ENCODE measurements around the gene GLI1.
"Not testable (repeated sequence)": the region's sequence is repeated elsewhere in the genome, so short reads cannot be mapped to it uniquely, and the experiment has no call there.

Gene GLI1

DNA sequence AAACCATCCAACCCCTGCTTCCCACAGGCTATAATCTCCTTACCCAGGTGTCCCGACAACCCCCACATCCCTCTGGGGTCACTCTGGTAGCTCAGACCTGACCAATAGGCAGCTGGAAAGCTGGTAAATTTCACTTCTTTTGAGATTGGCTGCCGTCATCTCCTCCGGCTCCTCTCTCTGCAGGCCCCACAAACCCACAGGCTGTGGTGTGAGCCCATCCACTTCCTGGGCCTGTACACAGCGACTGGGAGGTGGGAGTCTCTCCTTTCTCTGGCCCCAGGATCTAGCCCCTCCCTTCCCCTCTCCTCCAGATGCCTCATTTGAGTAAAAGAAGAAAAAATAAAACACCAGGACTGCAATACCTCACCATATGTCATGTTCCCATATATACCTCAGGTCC, 24.3 kb upstream of the GLI1 start:
- no peak for DNase-seq (ENCODE audit: low spot score)
- Histone ChIP-seq H3K14ac (ENCODE audit: low read length) (no peak overlapping the region), H3K4me3 (ENCODE audit: low read length in 2 of 2) (no peak overlapping the region), H3K36me3 (replicated peaks in 1 of 2; ENCODE audit: control insufficient read depth in 2 of 2, insufficient read depth in 2 of 2, low read length in 2 of 2) (no peaks in the 10 kb centered on the region), H3K27me3 (ENCODE audit: control insufficient read depth in 3 of 3, insufficient read depth in 3 of 3, low read depth in 1 of 3, low read length in 3 of 3) (no peaks in the 10 kb centered on the region), H2BK15ac (ENCODE audit: low read length) (no peak overlapping the region), H3K27ac (replicated peaks; ENCODE audit: low read length) (no peak overlapping the region), H3K4me2 (ENCODE audit: insufficient read depth, low read length, poor library complexity, severe bottlenecking) (no peak overlapping the region), H3K79me1 (ENCODE audit: low read depth, low read length) (no peaks in the 10 kb centered on the region), H3K9me3 (replicated peaks in 1 of 2; ENCODE audit: control insufficient read depth in 2 of 2, insufficient read depth in 1 of 2, low read depth in 1 of 2, low read length in 2 of 2) (no peaks in the 10 kb centered on the region), H2BK12ac (ENCODE audit: low read length) (no peak overlapping the region), H3K4ac (ENCODE audit: low read length) (no peak overlapping the region), H4K8ac (ENCODE audit: low read depth, low read length) (no peak overlapping the region), H2BK5ac (ENCODE audit: low read length) (no peak overlapping the region), H2AFZ (ENCODE audit: low read length) (peak overlapping the region; percentile 20), H4K91ac (ENCODE audit: low read depth, low read length, poor library complexity) (no peak overlapping the region), H3K9ac (ENCODE audit: low read depth, low read length, poor library complexity) (no peak overlapping the region), H3K18ac (ENCODE audit: low read length) (no peak overlapping the region), H3K4me1 (ENCODE audit: control insufficient read depth in 2 of 2, insufficient read depth in 1 of 2, low read depth in 1 of 2, low read length in 2 of 2) (no peaks in the 10 kb centered on the region), H2AK5ac (ENCODE audit: low read depth, low read length) (no peak overlapping the region), H3K23ac (ENCODE audit: low read depth, low read length, poor library complexity) (no peak overlapping the region), H2BK120ac (ENCODE audit: low read depth, low read length) (no peak overlapping the region)
- no CpG with 5 or more reads among the region's 4 CpGs for WGBS, 2 donors (ENCODE audit: extremely low coverage in 2 of 2, insufficient read length in 2 of 2, insufficient replicate concordance in 1 of 2)

- no peak overlapping the region for H2AFZ ChIP-seq (ENCODE audit: low read length)
- no peak overlapping the region for H3K4me2 ChIP-seq (ENCODE audit: insufficient read depth, low read length, poor library complexity, severe bottlenecking)
- H2AK5ac ChIP-seq (ENCODE audit: low read depth, low read length): no peak overlapping the region
- H2BK15ac ChIP-seq (ENCODE audit: low read length): no peak overlapping the region
- H4K8ac ChIP-seq (ENCODE audit: low read depth, low read length): no peak overlapping the region
- H2BK120ac ChIP-seq (ENCODE audit: low read depth, low read length): no peak overlapping the region
- no peak overlapping the region for H3K4me3 ChIP-seq (ENCODE audit: low read length in 2 of 2)
- H3K27me3 ChIP-seq (ENCODE audit: control insufficient read depth in 3 of 3, insufficient read depth in 3 of 3, low read depth in 1 of 3, low read length in 3 of 3): no peaks in the 10 kb centered on the region
- no peaks in the 10 kb centered on the region for H3K79me1 ChIP-seq (ENCODE audit: low read depth, low read length)
- H3K18ac ChIP-seq (ENCODE audit: low read length): no peak overlapping the region
- peaks cover 0 to 2% of the 10 kb centered on the region in 2 donors for H3K9me3 ChIP-seq (replicated peaks in 1 of 2; ENCODE audit: control insufficient read depth in 2 of 2, insufficient read depth in 1 of 2, low read depth in 1 of 2, low read length in 2 of 2)
- no peaks in the 10 kb centered on the region for H3K36me3 ChIP-seq (replicated peaks in 1 of 2; ENCODE audit: control insufficient read depth in 2 of 2, insufficient read depth in 2 of 2, low read length in 2 of 2)
- DNase-seq (ENCODE audit: low spot score): no peak
- H3K27ac ChIP-seq (replicated peaks; ENCODE audit: low read length): no peak overlapping the region
- no peak overlapping the region for H3K4ac ChIP-seq (ENCODE audit: low read length)
- H2BK12ac ChIP-seq (ENCODE audit: low read length): no peak overlapping the region
- no peaks in the 10 kb centered on the region for H3K4me1 ChIP-seq (ENCODE audit: control insufficient read depth in 2 of 2, insufficient read depth in 1 of 2, low read depth in 1 of 2, low read length in 2 of 2)
- H4K91ac ChIP-seq (ENCODE audit: low read depth, low read length, poor library complexity): no peak overlapping the region
- H3K14ac ChIP-seq (ENCODE audit: low read length): no peak overlapping the region
- H3K9ac ChIP-seq (ENCODE audit: low read depth, low read length, poor library complexity): no peak overlapping the region
- H2BK5ac ChIP-seq (ENCODE audit: low read length): no peak overlapping the region
- WGBS, 2 donors (ENCODE audit: extremely low coverage in 2 of 2, insufficient read length in 2 of 2, insufficient replicate concordance in 1 of 2): no CpG with 5 or more reads among the region's 1 CpG
- no peak overlapping the region for H3K23ac ChIP-seq (ENCODE audit: low read depth, low read length, poor library complexity)
These were observed 21.2 kb upstream of the GLI1 start for GRCh38 chr12:57438400-57438799.

DNA sequence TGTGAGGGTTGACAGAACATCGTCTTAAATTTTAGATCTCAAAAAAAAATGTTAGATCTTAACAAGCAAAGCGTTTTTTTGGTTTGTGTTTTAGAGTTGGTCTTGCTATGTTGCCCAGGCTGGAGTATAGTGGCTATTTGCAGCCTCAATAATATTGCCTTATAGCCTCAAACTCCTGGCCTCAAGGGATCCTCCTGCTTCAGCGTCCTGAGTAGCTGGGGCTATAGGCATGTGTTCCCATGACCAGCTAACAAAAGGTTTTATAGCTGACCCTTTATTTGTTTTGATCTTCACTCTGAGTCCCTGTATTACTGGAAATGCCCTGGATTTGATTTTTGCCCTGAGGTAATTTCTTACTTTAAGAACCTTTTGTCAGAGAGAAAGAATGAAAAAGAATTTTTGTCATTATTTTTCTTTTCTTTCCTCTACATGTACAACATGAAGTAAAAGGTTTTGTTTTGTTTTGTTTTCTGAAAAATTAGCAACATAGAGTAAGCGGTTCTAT, 19.8 kb upstream of the GLI1 start:
- H3K14ac ChIP-seq (ENCODE audit: low read length): no peak overlapping the region
- no peaks in the 10 kb centered on the region for H3K79me1 ChIP-seq (ENCODE audit: low read depth, low read length)
- H2AFZ ChIP-seq (ENCODE audit: low read length): no peak overlapping the region
- H3K36me3 ChIP-seq (replicated peaks in 1 of 2; ENCODE audit: control insufficient read depth in 2 of 2, insufficient read depth in 2 of 2, low read length in 2 of 2): no peaks in the 10 kb centered on the region
- H3K9me3 ChIP-seq (replicated peaks in 1 of 2; ENCODE audit: control insufficient read depth in 2 of 2, insufficient read depth in 1 of 2, low read depth in 1 of 2, low read length in 2 of 2): peaks cover 0 to 2% of the 10 kb centered on the region in 2 donors
- no peak overlapping the region for H2BK15ac ChIP-seq (ENCODE audit: low read length)
- no peak overlapping the region for H2AK5ac ChIP-seq (ENCODE audit: low read depth, low read length)
- H3K9ac ChIP-seq (ENCODE audit: low read depth, low read length, poor library complexity): no peak overlapping the region
- no peak for DNase-seq (ENCODE audit: low spot score)
- H3K4me3 ChIP-seq (ENCODE audit: low read length in 2 of 2): no peak overlapping the region
- H3K27me3 ChIP-seq (ENCODE audit: control insufficient read depth in 3 of 3, insufficient read depth in 3 of 3, low read depth in 1 of 3, low read length in 3 of 3): no peaks in the 10 kb centered on the region
- no peak overlapping the region for H2BK12ac ChIP-seq (ENCODE audit: low read length)
- H2BK5ac ChIP-seq (ENCODE audit: low read length): no peak overlapping the region
- WGBS, 2 donors (ENCODE audit: extremely low coverage in 2 of 2, insufficient read length in 2 of 2, insufficient replicate concordance in 1 of 2): no CpG with 5 or more reads among the region's 4 CpGs
- no peak overlapping the region for H3K4me2 ChIP-seq (ENCODE audit: insufficient read depth, low read length, poor library complexity, severe bottlenecking)
- no peak overlapping the region for H3K18ac ChIP-seq (ENCODE audit: low read length)
- H3K27ac ChIP-seq (replicated peaks; ENCODE audit: low read length): no peak overlapping the region
- no peak overlapping the region for H3K4ac ChIP-seq (ENCODE audit: low read length)
- H3K4me1 ChIP-seq (ENCODE audit: control insufficient read depth in 2 of 2, insufficient read depth in 1 of 2, low read depth in 1 of 2, low read length in 2 of 2): no peaks in the 10 kb centered on the region
- H2BK120ac ChIP-seq (ENCODE audit: low read depth, low read length): no peak overlapping the region
- H4K8ac ChIP-seq (ENCODE audit: low read depth, low read length): no peak overlapping the region
- H4K91ac ChIP-seq (ENCODE audit: low read depth, low read length, poor library complexity): no peak overlapping the region
- no peak overlapping the region for H3K23ac ChIP-seq (ENCODE audit: low read depth, low read length, poor library complexity)

DNA sequence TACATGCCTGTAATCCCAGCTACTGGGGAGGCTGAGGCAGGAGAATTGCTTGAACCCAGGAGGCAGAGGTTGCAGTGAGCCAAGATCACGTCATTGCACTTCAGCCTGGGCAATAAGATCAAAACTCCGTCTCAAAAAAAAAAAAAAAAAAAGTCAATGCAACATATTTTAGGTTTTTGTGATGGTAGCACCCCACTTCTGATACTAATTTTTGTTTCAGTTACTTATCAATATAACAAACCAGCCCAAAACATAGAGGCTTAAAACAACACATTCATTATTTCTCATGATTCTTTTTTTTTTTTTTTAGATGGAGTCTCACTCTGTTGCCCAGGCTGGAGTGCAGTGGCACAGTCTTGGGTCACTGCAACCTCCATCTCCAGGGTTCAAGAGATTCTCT, 18.2 kb upstream of the GLI1 start:
- not testable (repeated sequence) for H3K4me2 ChIP-seq (ENCODE audit: insufficient read depth, low read length, poor library complexity, severe bottlenecking); H2BK15ac ChIP-seq (ENCODE audit: low read length); H4K91ac ChIP-seq (ENCODE audit: low read depth, low read length, poor library complexity); H2BK120ac ChIP-seq (ENCODE audit: low read depth, low read length); H4K8ac ChIP-seq (ENCODE audit: low read depth, low read length); H2AFZ ChIP-seq (ENCODE audit: low read length); H3K9ac ChIP-seq (ENCODE audit: low read depth, low read length, poor library complexity); H2BK5ac ChIP-seq (ENCODE audit: low read length); H3K79me1 ChIP-seq (ENCODE audit: low read depth, low read length); H3K36me3 ChIP-seq (replicated peaks in 1 of 2; ENCODE audit: control insufficient read depth in 2 of 2, insufficient read depth in 2 of 2, low read length in 2 of 2); H3K4me1 ChIP-seq (ENCODE audit: control insufficient read depth in 2 of 2, insufficient read depth in 1 of 2, low read depth in 1 of 2, low read length in 2 of 2); H3K23ac ChIP-seq (ENCODE audit: low read depth, low read length, poor library complexity); H2AK5ac ChIP-seq (ENCODE audit: low read depth, low read length); H3K18ac ChIP-seq (ENCODE audit: low read length); H2BK12ac ChIP-seq (ENCODE audit: low read length); H3K27ac ChIP-seq (replicated peaks; ENCODE audit: low read length); H3K27me3 ChIP-seq (ENCODE audit: control insufficient read depth in 3 of 3, insufficient read depth in 3 of 3, low read depth in 1 of 3, low read length in 3 of 3); H3K9me3 ChIP-seq (replicated peaks in 1 of 2; ENCODE audit: control insufficient read depth in 2 of 2, insufficient read depth in 1 of 2, low read depth in 1 of 2, low read length in 2 of 2); H3K4ac ChIP-seq (ENCODE audit: low read length); H3K14ac ChIP-seq (ENCODE audit: low read length); H3K4me3 ChIP-seq (ENCODE audit: low read length in 2 of 2); DNase-seq (ENCODE audit: low spot score)
- WGBS, 2 donors (ENCODE audit: extremely low coverage in 2 of 2, insufficient read length in 2 of 2, insufficient replicate concordance in 1 of 2): no CpG with 5 or more reads among the region's 2 CpGs

Data from neuronal stem cell (in vitro differentiated cells).